ENCODE measurements around the gene LTB4R2.

LTB4R2 gene

DNA sequence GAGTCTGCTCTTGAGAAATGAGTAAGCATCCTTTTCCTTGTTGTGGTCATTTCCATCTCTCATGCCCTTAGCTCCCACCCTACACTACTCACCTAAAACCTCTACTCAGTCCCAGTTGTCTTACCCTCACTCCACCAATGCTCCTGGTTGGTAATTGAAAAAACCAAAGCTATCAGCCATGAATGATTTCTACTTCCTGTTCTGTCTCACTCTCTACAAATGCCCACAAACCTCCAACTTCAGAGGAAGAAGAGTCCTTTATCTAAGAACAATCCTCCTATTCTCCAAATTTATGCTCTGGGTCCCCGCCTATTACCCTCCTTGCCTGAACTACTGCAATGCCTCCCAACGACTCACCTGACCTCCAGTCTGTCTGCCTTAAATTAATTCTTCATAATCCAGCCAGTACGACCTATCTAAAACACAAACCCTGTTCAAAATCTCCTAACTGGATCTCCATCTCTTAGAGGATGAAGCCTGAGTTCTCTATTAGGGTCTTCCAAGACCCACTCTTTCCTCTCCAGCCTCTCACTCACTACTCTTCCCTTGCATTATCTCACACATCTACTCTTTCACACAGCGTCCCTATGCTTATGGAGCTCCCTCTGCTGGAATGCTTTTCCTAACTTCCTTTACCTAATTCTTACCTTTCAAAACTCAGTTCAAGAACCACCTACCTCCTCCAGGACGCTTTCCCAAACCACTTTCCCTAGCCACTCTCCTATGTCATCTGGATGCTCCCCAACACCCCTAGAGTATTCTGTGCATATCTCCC lies 12.6 kb upstream of the LTB4R2 start:
- Mint-ChIP-seq H3K27ac (peak overlapping the region in 1 of 2 donors; percentile 92), H3K27me3 (no peaks in the 10 kb centered on the region), H3K4me3 (no peak overlapping the region), H3K9me3 (no peaks in the 10 kb centered on the region), H3K36me3 (ENCODE audit: insufficient read depth) (peaks cover 41% of the 10 kb centered on the region), H3K4me1 (ENCODE audit: low read depth in 2 of 2) (peaks cover 33 to 48% of the 10 kb centered on the region in 2 donors)
- ATAC-seq (replicated peaks), result no peak
- no peak for DNase-seq

DNA sequence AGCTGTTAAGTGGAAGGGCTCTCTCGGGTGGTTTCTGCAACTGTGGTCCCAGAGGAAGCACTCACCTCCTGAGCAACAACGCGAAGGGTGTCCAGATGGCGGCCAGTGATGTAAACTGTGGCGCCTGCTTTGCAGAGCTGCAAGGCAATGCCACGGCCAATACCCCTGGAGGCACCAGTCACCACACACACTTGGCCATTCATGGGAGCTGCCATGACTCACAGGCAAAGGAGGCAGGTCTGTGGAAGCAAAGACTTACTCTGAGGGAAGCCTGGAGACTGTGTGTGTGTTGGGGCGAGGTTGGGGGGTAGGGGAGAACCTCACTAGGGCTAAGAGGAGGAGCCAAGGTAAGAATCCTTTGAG lies 11.1 kb upstream of the LTB4R2 start:
- ATAC-seq (replicated peaks), result no peak
- H3K36me3 Mint-ChIP-seq (ENCODE audit: insufficient read depth), result peaks cover 43% of the 10 kb centered on the region

DNA sequence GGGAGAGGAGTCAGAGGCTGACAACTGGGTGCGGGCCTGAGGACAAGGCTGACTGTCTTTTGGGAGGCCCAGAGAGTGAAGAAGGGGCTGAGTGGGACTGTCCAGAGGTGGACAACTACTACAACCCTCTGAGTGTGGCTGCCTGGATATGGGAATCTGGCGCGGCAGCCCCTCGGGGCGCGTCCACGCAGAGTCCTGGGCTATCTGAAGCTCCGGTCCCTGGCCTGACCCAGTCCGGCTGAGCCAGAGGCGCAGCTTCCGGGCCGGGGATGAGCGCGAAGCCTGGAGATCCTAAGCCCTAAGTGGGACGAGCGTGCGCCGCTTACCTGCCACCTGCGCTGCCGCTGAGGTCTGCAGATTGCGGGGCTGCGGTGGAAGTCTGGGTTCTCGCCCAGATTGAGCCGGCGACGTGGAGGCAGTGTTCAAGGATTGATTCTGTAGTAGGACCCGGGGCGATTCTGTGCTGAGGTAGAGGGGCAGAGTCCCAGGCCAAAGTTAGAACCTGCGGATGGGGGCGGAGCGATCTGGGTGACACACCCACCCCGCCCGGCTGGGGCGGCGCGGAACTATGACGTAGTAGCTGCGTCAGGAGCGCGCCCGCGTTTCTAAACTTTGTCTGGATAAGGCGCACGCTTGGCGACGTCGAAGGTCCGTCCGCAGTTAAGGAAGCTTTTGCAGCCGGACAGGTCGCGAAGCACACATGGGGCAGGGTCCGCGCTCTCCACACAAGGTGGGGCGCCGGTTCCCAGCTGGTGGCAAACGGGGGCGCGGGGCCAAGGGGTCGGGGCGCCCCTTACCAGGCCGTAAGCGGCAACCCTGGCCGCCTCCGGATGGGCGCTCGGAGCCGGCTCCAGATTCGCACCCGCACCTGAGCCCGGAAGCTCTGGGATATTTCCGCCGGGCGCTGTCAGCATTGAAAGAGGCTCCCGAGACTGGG lies 10.4 kb upstream of the LTB4R2 start, which contains the start of the genes DHRS1 and NOP9:
TSS of gene DHRS1 (minus strand) at position 526 of the 937 bp plus-strand sequence. CDS start 674 bp downstream, outside the sequence.
TSS of gene NOP9 (plus strand) at position 596 of the 937 bp plus-strand sequence. CDS start at position 701, 105 bp downstream.
- ATAC-seq (replicated peaks), result peak; percentile 82
- Mint-ChIP-seq H3K4me3 (peak within 1 kb of the TSS; percentile 89 to 91), H3K9me3 (no peaks in the 10 kb centered on the region), H3K27ac (peak within 1 kb of the TSS; percentile 91 to 96), H3K4me1 (ENCODE audit: low read depth in 2 of 2) (peaks cover 33 to 51% of the 10 kb centered on the region in 2 donors), H3K36me3 (ENCODE audit: insufficient read depth) (peaks cover 50% of the 10 kb centered on the region), H3K27me3 (no peaks in the 10 kb centered on the region)
- DNase-seq, result peak; percentile 93 to 95 (median 93)

More for the DNA sequence above, 11.1 kb upstream of the LTB4R2 start:
- Mint-ChIP-seq H3K4me3 (peak overlapping the region; percentile 89 to 91), H3K27ac (peak overlapping the region; percentile 91 to 96), H3K4me1 (ENCODE audit: low read depth in 2 of 2) (peaks cover 33 to 48% of the 10 kb centered on the region in 2 donors), H3K27me3 (no peaks in the 10 kb centered on the region), H3K9me3 (no peaks in the 10 kb centered on the region)
- no peak for DNase-seq

DNA sequence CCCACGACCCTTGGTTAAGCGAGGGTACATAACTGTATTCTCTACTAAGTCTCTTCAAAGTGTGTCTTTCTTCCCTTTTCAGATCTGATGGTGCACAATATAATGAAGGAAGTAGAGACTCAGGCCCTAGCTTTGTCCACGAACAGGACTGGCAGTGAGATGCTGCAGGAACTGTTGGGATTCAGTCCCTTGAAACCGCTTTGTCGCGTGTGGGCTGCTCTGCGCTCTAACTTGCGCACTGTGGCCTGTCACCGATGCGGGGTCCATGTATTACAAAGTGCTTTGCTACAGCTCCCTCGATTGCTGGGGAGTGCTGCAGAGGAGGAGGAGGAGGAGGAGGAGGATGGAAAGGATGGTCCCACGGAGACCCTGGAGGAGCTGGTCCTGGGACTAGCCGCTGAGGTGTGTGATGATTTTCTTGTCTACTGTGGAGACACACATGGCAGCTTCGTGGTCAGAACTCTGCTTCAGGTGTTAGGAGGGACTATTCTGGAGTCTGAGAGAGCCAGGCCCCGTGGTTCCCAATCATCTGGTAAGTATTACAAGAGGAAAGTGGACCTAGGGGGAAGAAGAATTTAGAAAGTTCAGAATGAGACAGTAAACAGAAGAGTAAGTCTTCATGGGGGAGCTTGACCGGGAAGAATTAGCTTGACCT lies 9.5 kb upstream of the LTB4R2 start:
- no peaks in the 10 kb centered on the region for H3K27me3 Mint-ChIP-seq
- H3K4me1 Mint-ChIP-seq (ENCODE audit: low read depth in 2 of 2), result peaks cover 33 to 51% of the 10 kb centered on the region in 2 donors
- ATAC-seq (replicated peaks) (no peak), DNase-seq (no peak)
- H3K4me3 Mint-ChIP-seq, result peak overlapping the region; percentile 89 to 91
- H3K36me3 Mint-ChIP-seq (ENCODE audit: insufficient read depth), result peaks cover 54% of the 10 kb centered on the region
- H3K27ac Mint-ChIP-seq, result peak overlapping the region; percentile 91 to 96
- no peaks in the 10 kb centered on the region for H3K9me3 Mint-ChIP-seq

DNA sequence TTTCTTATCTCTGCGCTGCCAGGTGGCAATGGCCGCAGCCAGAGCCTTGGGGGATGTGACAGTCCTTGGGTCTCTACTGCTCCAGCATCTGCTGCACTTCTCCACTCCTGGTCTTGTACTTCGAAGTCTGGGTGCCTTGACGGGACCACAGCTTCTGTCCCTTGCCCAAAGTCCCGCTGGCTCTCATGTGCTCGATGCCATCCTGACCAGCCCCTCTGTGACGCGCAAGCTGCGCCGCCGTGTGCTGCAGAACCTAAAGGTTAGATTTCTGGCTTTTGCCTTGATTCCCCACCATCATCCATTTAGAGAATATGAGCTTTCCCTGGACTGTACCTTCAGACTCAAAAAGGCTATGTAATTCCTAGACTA lies 5.9 kb upstream of the LTB4R2 start:
- Mint-ChIP-seq H3K4me1 (ENCODE audit: low read depth in 2 of 2) (peaks cover 27 to 40% of the 10 kb centered on the region in 2 donors), H3K27me3 (no peaks in the 10 kb centered on the region), H3K36me3 (ENCODE audit: insufficient read depth) (peaks cover 48% of the 10 kb centered on the region), H3K9me3 (no peaks in the 10 kb centered on the region), H3K4me3 (no peak overlapping the region), H3K27ac (no peak overlapping the region)
- ATAC-seq (replicated peaks) (no peak), DNase-seq (no peak)

DNA sequence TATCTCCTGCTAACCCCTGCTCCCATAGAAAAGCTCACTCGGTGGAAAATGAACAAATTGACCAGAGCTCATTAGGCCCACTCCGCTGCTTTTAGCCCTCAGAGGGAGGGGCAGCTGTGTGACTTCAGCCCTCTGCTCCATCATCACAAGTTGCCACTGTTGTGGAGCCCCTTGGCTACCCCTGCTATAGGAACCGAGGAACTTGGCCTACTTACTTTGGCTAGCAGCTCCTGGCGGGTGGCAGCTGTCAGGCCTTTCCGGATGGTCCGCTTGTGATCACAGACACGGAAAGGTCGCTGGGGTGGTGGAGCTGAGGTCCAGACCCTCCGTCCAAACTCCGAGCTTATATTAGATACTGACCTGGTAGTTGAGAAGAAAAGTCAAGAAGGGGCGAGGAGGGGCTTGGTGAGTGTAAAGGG lies 2.8 kb upstream of the LTB4R2 start:
- DNase-seq (no peak), ATAC-seq (replicated peaks) (no peak)
- Mint-ChIP-seq H3K4me1 (ENCODE audit: low read depth in 2 of 2) (peaks cover 29 to 38% of the 10 kb centered on the region in 2 donors), H3K4me3 (no peak overlapping the region), H3K27ac (peak overlapping the region; percentile 20 to 80), H3K27me3 (no peaks in the 10 kb centered on the region), H3K9me3 (no peaks in the 10 kb centered on the region), H3K36me3 (ENCODE audit: insufficient read depth) (peaks cover 58% of the 10 kb centered on the region)

DNA sequence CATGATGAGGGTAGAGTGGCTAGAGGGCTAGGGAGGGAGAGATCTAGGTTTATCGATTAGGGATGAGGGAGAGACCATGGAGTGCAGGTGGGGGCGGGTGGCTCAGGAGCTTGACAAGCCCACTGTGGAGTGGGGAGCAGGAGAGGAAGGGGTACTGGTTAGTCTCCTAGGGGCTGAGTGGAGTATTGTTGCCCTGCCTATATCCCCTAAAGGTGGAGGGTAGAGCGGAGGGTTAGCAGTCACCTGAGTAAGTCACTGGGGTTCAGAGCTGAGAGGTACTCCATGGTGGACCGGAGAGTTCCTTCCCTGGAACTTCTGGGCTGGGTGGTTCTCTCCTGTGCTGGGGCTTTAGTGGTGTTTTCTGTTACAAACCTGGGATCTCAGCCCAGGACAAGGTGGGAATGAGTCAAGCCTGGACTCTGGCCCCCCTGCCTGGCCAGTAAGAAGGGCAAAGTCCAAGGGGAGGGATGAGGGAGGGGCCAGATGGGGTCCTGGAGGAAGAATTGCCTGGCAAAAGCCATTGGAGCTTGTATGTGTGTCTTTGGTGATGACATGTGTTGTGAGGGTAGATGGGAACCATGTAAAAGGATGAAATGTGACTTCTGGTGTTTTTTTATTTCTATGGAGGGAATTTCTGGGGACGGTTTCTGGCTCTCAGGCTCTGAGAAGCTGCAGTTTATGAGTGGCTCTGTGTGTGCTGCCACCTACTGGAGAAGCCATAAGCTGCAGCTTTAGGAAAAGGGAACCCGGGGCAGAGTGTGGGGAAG lies 2.2 kb upstream of the LTB4R2 start, which contains the start of gene CIDEB:
TSS of gene CIDEB (minus strand) at position 403 of the 767 bp plus-strand sequence. CDS start at position 284, 119 bp downstream.
- H3K4me1 Mint-ChIP-seq (ENCODE audit: low read depth in 2 of 2), result peaks cover 33 to 44% of the 10 kb centered on the region in 2 donors
- no peak for ATAC-seq (replicated peaks)

DNA sequence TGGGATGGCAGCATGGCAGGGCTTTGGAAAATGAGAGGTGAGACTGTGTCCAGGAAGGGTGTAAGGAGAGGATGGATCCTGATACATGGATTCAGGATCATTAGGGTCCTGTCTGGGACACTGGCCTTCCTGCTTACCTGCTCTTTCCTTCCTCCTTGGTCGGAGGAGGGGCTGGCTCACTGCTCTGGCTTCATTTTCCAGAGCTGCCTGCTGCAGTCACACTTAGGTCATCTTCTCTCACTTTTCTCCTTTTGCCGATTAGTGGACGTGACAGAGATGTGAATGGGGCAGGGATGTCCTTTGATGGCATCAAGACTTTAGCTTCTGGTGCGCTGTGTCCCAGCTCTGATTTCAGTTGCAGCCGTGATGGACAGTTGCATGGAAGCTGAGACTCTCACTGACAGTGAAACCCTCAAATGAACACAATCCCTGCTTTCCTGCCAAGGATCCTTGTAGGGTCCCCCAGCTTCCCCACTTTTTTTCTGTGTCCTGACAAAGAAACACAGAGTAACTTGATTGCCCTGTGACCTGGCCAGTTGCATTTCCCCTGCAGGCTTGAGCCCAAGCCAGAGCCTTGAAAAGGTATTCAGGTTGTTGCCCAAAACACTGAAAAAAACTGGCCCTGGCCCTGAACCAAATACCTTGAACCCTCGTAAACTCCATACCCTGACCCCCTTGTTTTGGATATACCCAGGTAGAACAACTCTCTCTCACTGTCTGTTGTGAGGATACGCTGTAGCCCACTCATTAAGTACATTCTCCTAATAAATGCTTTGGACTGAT lies 1.4 kb upstream of the LTB4R2 start:
- H3K4me1 Mint-ChIP-seq (ENCODE audit: low read depth in 2 of 2), result peaks cover 41 to 52% of the 10 kb centered on the region in 2 donors
- H3K27ac Mint-ChIP-seq, result peak overlapping the region; percentile 9 to 80
- peak overlapping the region; percentile 9 to 12 for H3K4me3 Mint-ChIP-seq

More for the DNA sequence above, 2.2 kb upstream of the LTB4R2 start, which contains the start of gene CIDEB:
- H3K27me3 Mint-ChIP-seq, result no peaks in the 10 kb centered on the region
- H3K27ac Mint-ChIP-seq, result peak within 1 kb of the TSS; percentile 20 to 80
- no peaks in the 10 kb centered on the region for H3K9me3 Mint-ChIP-seq
- H3K4me3 Mint-ChIP-seq, result peak within 1 kb of the TSS; percentile 9 to 12
- DNase-seq, result peak; percentile 53 to 61 (median 54)
- peaks cover 59% of the 10 kb centered on the region for H3K36me3 Mint-ChIP-seq (ENCODE audit: insufficient read depth)

DNA sequence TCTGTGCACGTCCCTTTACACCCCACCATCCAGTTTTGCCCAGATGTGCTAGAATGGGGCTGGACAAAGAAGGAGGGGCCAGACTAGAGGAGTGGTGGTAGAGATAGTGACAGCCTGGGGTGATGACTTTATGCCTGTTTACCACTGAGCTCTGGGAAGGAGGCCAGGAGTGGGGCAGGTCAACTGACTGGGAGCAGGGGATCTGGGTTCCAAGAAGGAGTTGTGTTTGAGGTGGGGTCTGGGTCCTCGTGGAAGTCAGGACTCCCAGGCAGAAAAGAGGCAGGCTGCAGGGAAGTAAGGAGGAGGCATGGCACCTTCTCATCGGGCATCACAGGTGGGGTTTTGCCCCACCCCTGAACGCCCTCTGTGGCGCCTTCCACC lies 315 bp downstream of the LTB4R2 start:
- DNase-seq (no peak), ATAC-seq (replicated peaks) (no peak)
- Mint-ChIP-seq H3K4me1 (ENCODE audit: low read depth in 2 of 2) (peaks cover 58 to 62% of the 10 kb centered on the region in 2 donors), H3K36me3 (ENCODE audit: insufficient read depth) (peaks cover 51% of the 10 kb centered on the region), H3K9me3 (no peaks in the 10 kb centered on the region), H3K27me3 (no peaks in the 10 kb centered on the region), H3K4me3 (peak overlapping the region; percentile 81 to 87), H3K27ac (peak overlapping the region; percentile 80 to 94)

More for the DNA sequence above, 1.4 kb upstream of the LTB4R2 start:
- Mint-ChIP-seq H3K9me3 (no peaks in the 10 kb centered on the region), H3K36me3 (ENCODE audit: insufficient read depth) (peaks cover 59% of the 10 kb centered on the region), H3K27me3 (no peaks in the 10 kb centered on the region)
- ATAC-seq (replicated peaks) (no peak), DNase-seq (no peak)

DNA sequence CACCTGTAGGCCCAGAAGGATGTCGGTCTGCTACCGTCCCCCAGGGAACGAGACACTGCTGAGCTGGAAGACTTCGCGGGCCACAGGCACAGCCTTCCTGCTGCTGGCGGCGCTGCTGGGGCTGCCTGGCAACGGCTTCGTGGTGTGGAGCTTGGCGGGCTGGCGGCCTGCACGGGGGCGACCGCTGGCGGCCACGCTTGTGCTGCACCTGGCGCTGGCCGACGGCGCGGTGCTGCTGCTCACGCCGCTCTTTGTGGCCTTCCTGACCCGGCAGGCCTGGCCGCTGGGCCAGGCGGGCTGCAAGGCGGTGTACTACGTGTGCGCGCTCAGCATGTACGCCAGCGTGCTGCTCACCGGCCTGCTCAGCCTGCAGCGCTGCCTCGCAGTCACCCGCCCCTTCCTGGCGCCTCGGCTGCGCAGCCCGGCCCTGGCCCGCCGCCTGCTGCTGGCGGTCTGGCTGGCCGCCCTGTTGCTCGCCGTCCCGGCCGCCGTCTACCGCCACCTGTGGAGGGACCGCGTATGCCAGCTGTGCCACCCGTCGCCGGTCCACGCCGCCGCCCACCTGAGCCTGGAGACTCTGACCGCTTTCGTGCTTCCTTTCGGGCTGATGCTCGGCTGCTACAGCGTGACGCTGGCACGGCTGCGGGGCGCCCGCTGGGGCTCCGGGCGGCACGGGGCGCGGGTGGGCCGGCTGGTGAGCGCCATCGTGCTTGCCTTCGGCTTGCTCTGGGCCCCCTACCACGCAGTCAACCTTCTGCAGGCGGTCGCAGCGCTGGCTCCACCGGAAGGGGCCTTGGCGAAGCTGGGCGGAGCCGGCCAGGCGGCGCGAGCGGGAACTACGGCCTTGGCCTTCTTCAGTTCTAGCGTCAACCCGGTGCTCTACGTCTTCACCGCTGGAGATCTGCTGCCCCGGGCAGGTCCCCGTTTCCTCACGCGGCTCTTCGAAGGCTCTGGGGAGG lies 985 bp downstream of the LTB4R2 start, which contains the start of gene LTB4R:
TSS of gene LTB4R (plus strand) at position 857 of the 959 bp plus-strand sequence. CDS start 4,150 bp downstream, outside the sequence.
- H3K36me3 Mint-ChIP-seq (ENCODE audit: insufficient read depth), result peaks cover 53% of the 10 kb centered on the region
- no peaks in the 10 kb centered on the region for H3K27me3 Mint-ChIP-seq
- H3K4me1 Mint-ChIP-seq (ENCODE audit: low read depth in 2 of 2), result peaks cover 65 to 67% of the 10 kb centered on the region in 2 donors
- ATAC-seq (replicated peaks) (peak; percentile 77), DNase-seq (peak; percentile 70 to 77 (median 75))
- H3K4me3 Mint-ChIP-seq, result peak within 1 kb of the TSS; percentile 81 to 87
- peak within 1 kb of the TSS; percentile 80 to 94 for H3K27ac Mint-ChIP-seq
- H3K9me3 Mint-ChIP-seq, result no peaks in the 10 kb centered on the region

Data from effector memory CD8-positive, alpha-beta T cell (primary cell).